Chondrocyte (in vitro differentiated cells): ENCODE data around the gene TMEM178B. TPM values are rescaled to one million over a fixed set of nuclear protein-coding genes. Genes with fewer than 3 reads are reported as not detected.
"Not testable (repeated sequence)": the region's sequence is repeated elsewhere in the genome, so short reads cannot be mapped to it uniquely, and the experiment has no call there.

Source experiments
- DNase-seq: peaks from one replicate; pipeline ENCODE4 v3.0.0; 2021; ENCODE audit warnings: mixed read lengths, low spot score
- H3K27ac Mint-ChIP-seq: one replicate; pipeline ENCODE4 v1.8.0; 2021; ENCODE audit warnings: mild to moderate bottlenecking, moderate library complexity, mixed read lengths; ENCODE audit not compliant: unreplicated experiment
- H3K27me3 Mint-ChIP-seq: 2 replicates; pipeline ENCODE4 v1.8.0; 2021; ENCODE audit warnings: low read depth, mixed read lengths
- H3K36me3 Mint-ChIP-seq: 2 replicates; pipeline ENCODE4 v1.8.0; 2021; ENCODE audit warnings: low read depth, mixed read lengths
- H3K4me1 Mint-ChIP-seq: 2 replicates; pipeline ENCODE4 v1.8.0; 2021; ENCODE audit warnings: low read depth, mild to moderate bottlenecking, mixed read lengths
- H3K4me3 Mint-ChIP-seq: one replicate; pipeline ENCODE4 v1.8.0; 2021; ENCODE audit warnings: mild to moderate bottlenecking, moderate library complexity, mixed read lengths; ENCODE audit not compliant: unreplicated experiment
- H3K9me3 Mint-ChIP-seq: 2 replicates; pipeline ENCODE4 v1.8.0; 2021; ENCODE audit warnings: low read depth, mixed read lengths
- total RNA-seq: library from RNA; stranded (reverse); gene quantifications from 3 replicates; pipeline ENCODE4 v1.2.1, GENCODE V29; 2021
- TF ChIP-seq, protein P1 (sequence below): fragments of 200-600 bp; sonication (generic); IDR thresholded peaks from 2 replicates; pipeline ENCODE4 v1.5.0; 2021; ENCODE audit warnings: antibody characterized with exemption, mild to moderate bottlenecking, moderate library complexity

The TMEM178B gene
- total RNA-seq, 1 donor from 2014 or later: 0.92 TPM

DNA sequence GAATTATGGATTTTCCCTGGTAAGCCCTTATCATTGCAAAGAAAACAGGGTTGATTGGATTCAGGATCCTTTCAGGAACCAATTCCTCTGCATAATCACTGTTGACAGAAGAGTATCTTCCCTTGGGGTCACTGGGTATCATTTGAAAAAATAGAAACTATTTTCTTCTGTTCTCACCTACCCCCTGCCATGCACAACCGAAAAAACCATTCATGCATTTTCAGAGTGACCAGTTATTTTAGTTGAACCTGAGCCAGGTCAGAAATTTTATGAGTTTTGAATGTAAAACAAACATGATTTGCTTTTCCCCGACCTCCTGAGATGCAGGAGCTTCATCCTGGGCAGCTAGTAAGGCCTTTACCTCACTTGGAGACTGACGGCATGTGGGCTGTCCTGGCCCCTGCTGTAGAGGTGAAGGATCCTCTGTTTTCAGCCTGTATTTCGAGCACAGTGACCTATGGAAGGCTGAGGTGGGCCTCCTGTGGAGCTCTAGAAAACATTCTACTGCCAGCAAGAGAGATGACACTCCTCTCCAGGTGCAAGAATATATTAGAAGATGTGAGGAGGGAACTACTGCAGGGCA, 30.1 kb downstream of the TMEM178B start:
- Mint-ChIP-seq H3K27me3 (peaks cover 1% of the 10 kb centered on the region), H3K4me3 (no peak overlapping the region), H3K36me3 (no peaks in the 10 kb centered on the region), H3K9me3 (no peaks in the 10 kb centered on the region), H3K27ac (no peak overlapping the region), H3K4me1 (no peaks in the 10 kb centered on the region)
- TF ChIP-seq, protein P1, sequence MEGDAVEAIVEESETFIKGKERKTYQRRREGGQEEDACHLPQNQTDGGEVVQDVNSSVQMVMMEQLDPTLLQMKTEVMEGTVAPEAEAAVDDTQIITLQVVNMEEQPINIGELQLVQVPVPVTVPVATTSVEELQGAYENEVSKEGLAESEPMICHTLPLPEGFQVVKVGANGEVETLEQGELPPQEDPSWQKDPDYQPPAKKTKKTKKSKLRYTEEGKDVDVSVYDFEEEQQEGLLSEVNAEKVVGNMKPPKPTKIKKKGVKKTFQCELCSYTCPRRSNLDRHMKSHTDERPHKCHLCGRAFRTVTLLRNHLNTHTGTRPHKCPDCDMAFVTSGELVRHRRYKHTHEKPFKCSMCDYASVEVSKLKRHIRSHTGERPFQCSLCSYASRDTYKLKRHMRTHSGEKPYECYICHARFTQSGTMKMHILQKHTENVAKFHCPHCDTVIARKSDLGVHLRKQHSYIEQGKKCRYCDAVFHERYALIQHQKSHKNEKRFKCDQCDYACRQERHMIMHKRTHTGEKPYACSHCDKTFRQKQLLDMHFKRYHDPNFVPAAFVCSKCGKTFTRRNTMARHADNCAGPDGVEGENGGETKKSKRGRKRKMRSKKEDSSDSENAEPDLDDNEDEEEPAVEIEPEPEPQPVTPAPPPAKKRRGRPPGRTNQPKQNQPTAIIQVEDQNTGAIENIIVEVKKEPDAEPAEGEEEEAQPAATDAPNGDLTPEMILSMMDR: no peak
- no peak for DNase-seq

DNA sequence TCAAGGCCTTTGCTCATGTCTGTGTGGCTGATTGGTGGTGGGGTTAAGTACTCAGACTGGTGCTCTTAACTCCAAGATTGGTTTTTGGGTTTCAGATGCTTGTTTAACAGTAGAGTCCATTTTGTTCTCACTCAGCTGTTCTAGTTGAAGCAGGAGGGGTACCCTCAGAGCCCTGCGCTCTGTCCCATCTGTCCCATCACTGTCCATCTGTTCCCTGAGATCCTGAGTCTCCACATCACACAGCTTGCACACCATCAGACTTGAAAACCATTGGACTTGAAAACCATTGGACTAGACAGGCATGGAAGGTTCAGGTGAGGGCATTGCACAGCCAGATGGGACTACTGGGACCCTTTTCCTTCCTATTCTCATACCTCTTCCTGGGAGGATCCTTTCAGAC, 39.3 kb downstream of the TMEM178B start:
- Mint-ChIP-seq H3K27me3 (no peaks in the 10 kb centered on the region), H3K27ac (no peak overlapping the region), H3K4me1 (no peaks in the 10 kb centered on the region), H3K4me3 (no peak overlapping the region), H3K36me3 (no peaks in the 10 kb centered on the region), H3K9me3 (no peaks in the 10 kb centered on the region)
- TF ChIP-seq, protein P1: no peak
- DNase-seq: no peak

DNA sequence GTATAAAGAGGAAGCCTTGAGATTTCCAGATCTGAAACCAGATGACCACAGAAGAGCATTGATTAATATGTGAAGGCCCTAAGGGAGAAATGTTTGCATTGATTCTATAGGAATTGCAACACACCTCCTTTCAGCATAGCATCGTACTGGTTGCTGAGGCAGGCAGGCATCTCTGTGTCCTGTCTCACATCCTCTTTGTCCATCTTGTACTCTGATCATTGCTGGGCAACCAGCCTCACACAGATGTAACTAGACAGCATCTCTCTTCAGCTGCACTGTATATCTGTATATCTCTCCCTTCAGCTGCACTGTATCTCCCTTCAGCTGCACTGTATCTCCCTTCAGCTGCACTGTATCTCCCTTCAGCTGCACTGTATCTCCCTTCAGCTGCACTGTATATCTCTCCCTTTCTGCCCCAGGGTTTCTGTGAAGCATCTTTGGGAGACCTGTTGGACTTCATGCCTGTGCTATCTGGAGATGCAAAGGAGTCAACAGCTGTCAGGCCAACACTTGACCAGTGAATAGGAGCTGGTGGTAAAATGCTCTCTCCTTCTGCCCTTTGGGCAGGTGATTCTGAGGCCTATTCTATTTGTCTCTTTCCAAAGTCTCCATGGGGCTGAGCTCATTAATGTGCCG, 40.3 kb downstream of the TMEM178B start:
- Mint-ChIP-seq H3K27me3 (no peaks in the 10 kb centered on the region), H3K36me3 (no peaks in the 10 kb centered on the region), H3K4me3 (no peak overlapping the region), H3K4me1 (no peaks in the 10 kb centered on the region), H3K9me3 (no peaks in the 10 kb centered on the region), H3K27ac (no peak overlapping the region)
- TF ChIP-seq, protein P1: no peak
- DNase-seq: no peak

DNA sequence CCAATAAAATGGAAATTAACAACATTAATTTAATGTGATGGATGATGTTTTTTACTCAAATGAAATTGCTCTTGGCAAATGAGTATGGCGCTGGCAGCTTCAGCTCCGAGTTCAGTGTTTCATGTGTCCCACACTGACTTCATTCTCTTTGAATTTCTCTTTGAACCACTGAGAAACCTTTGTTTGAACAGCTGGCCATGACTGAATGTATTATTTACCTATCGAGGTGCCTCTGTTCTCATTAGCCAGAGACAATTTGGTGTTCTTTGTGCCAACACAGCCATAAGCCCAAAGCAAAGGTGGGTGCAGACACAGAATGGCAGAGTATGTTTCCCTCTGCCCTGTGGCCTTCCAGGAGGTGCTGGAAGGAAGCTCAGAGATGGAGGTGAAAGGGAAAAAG, 42.1 kb downstream of the TMEM178B start:
- Mint-ChIP-seq H3K4me3 (no peak overlapping the region), H3K36me3 (no peaks in the 10 kb centered on the region), H3K4me1 (no peaks in the 10 kb centered on the region), H3K27me3 (no peaks in the 10 kb centered on the region), H3K27ac (no peak overlapping the region), H3K9me3 (no peaks in the 10 kb centered on the region)
- TF ChIP-seq, protein P1: no peak
- no peak for DNase-seq

DNA sequence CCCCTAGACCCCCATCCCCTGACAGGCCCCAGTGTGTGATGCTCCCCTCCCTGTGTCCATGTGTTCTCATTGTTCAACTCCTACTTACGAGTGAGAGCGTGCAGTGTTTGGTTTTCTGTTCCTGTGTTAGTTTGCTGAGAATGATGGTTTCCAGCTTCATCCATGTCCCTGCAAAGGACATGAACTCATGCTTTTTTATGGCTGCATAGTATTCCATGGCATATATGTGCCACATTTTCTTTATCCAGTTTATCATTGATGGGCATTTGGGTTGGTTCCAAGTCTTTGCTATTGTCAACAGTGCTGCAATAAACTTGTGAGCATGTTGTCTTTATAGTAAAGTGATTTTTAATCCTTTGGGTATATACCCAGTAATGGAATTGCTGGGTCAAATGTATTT, 42.8 kb downstream of the TMEM178B start:
- DNase-seq, H3K9me3 Mint-ChIP-seq, H3K27me3 Mint-ChIP-seq, H3K27ac Mint-ChIP-seq, H3K4me3 Mint-ChIP-seq, H3K36me3 Mint-ChIP-seq, H3K4me1 Mint-ChIP-seq: not testable (repeated sequence)

DNA sequence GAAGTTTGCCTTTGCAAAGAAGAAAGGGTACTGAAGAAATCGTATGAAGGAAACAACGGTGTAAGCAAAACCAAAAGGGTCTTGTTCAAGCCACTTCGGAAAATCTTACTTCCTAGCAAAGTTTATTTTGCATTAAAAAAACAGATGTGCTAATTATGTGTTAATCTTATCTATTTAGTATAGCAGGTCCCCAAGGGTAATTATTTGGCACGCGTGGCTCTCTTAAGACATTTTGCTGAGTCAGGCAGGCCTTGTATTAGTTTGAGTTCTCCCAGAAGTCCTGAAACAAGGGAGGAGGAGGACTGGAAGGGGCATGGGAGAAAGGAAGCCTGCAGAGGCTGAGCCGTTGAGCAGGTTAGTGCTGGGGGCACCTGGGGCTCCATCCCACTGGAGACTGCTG, 44.9 kb downstream of the TMEM178B start:
- H3K4me3 Mint-ChIP-seq: no peak overlapping the region
- H3K27me3 Mint-ChIP-seq: peaks cover 7% of the 10 kb centered on the region
- no peak for DNase-seq
- no peaks in the 10 kb centered on the region for H3K9me3 Mint-ChIP-seq
- TF ChIP-seq, protein P1: no peak
- H3K27ac Mint-ChIP-seq: no peak overlapping the region
- no peaks in the 10 kb centered on the region for H3K4me1 Mint-ChIP-seq
- H3K36me3 Mint-ChIP-seq: no peaks in the 10 kb centered on the region
